ENCODE data around the gene CD6.

Gene CD6

GRCh38 chr11:60924906-60925853, 46.3 kb upstream of the CD6 start:
- TF ChIP-seq EGR2 (tag by site-specific recombination; IDR thresholded peaks at IDR 0.05; ENCODE audit: low read depth) (peak; percentile 76), ZNF292 (tag by site-specific recombination; IDR thresholded peaks at IDR 0.05; ENCODE audit: borderline replicate concordance, low read depth) (no peak), ZBTB17 (tag by site-specific recombination; IDR thresholded peaks at IDR 0.05) (peak; percentile 79), ZNF571 (tag by site-specific recombination; IDR thresholded peaks at IDR 0.05) (no peak), ZNF335 (tag by site-specific recombination; conservative IDR thresholded peaks at IDR 0.05) (peak; percentile 65; the same call in 1 of the 2 replicates), SCRT1 (tag by site-specific recombination; IDR thresholded peaks at IDR 0.05; ENCODE audit: borderline replicate concordance) (no peak), KLF9 (tag by site-specific recombination; IDR thresholded peaks at IDR 0.05; ENCODE audit: low read depth) (0 out of 2 replicates have a peak, but pooled peaks have one; percentile 19), GLIS1 (tag by site-specific recombination; IDR thresholded peaks at IDR 0.05) (0 out of 2 replicates have a peak, but pooled peaks have one; percentile 13), SCRT2 (tag by site-specific recombination; IDR thresholded peaks at IDR 0.05) (peak; percentile 79), PRDM10 (tag by site-specific recombination; IDR thresholded peaks at IDR 0.05) (peak; percentile 59), ZNF521 (tag by site-specific recombination; IDR thresholded peaks at IDR 0.05) (no peak), ZNF707 (tag by site-specific recombination; IDR thresholded peaks at IDR 0.05) (no peak), ZNF138 (tag by site-specific recombination; IDR thresholded peaks at IDR 0.05; ENCODE audit: borderline replicate concordance) (no peak), ZFHX2 (tag by site-specific recombination; conservative IDR thresholded peaks at IDR 0.05) (peak; percentile 77), SP2 (tag by site-specific recombination; IDR thresholded peaks at IDR 0.05) (no peak), ZNF394 (tag by site-specific recombination; IDR thresholded peaks at IDR 0.05; ENCODE audit: borderline replicate concordance) (no peak), ZIC2 (tag by site-specific recombination; IDR thresholded peaks at IDR 0.05) (peak; percentile 60), ZNF423 (tag by site-specific recombination; IDR thresholded peaks at IDR 0.05) (no peak), ZBTB20 (tag by site-specific recombination; IDR thresholded peaks at IDR 0.05) (peak; percentile 80; the same call in 1 of the 2 replicates), ZNF398 (tag by site-specific recombination; IDR thresholded peaks at IDR 0.05) (peak; percentile 79)
- TF ChIP-seq, protein P1, sequence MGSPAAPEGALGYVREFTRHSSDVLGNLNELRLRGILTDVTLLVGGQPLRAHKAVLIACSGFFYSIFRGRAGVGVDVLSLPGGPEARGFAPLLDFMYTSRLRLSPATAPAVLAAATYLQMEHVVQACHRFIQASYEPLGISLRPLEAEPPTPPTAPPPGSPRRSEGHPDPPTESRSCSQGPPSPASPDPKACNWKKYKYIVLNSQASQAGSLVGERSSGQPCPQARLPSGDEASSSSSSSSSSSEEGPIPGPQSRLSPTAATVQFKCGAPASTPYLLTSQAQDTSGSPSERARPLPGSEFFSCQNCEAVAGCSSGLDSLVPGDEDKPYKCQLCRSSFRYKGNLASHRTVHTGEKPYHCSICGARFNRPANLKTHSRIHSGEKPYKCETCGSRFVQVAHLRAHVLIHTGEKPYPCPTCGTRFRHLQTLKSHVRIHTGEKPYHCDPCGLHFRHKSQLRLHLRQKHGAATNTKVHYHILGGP (tag by site-specific recombination; IDR thresholded peaks at IDR 0.05): no peak
- peak overlapping the region; percentile 46; the same call in 1 of the 2 replicates for H3K27ac ChIP-seq (ENCODE audit: extremely low read depth, low read depth, low read length)
- ChIA-PET CTCF (no interaction called here), POLR2A (interaction anchor here (0.7 to 1.6 kb wide), 2 partner anchors 11 to 20 kb away, joined by 5 to 7 read pairs; partner anchors contain the start of gene TMEM109)
- no peaks in the 10 kb centered on the region for H3K4me1 ChIP-seq (ENCODE audit: control insufficient read depth, insufficient read depth, low read length)
- peak overlapping the region; percentile 72 for H3K4me3 ChIP-seq (ENCODE audit: low read depth, low read length)
- H3K9me3 ChIP-seq (ENCODE audit: control insufficient read depth, insufficient read depth, low read depth, low read length): no peaks in the 10 kb centered on the region
- H3K36me3 ChIP-seq (ENCODE audit: control insufficient read depth in 2 of 2, insufficient read depth in 1 of 2, low read length in 2 of 2): peaks cover 0 to 72% of the 10 kb centered on the region in 2 experiments; a peak in 1 of 3 replicates

All from HEK293 (cell line).